ENCODE results near the gene ERICH6B. TPM values are rescaled to one million over a fixed set of nuclear protein-coding genes. Genes with fewer than 3 reads are reported as not detected.

Gene ERICH6B
- polyA plus RNA-seq, 1 of the 3 experiments (the other 2 are of a cell fraction): not detected

DNA sequence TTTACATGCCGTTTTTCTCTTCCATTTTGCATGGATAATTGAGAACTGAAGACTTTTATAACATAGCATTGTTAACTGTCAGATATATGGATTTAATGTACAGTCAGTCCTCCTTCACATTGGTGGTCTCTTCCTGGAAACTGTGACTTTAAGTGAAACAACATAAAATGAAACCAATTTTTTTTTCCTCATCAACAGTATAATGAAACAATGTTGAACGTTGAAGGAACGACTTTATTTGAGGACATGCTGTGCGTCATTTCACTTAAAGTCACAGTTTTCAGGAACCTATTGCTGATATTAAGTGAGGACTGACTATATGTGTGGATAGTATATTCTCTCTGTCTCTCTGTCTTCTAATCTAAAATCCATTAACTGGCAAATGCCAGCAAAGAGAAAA is 96.0 kb downstream of the ERICH6B start:
- no peak overlapping the region for H3K4me3 ChIP-seq (ENCODE audit: low read depth in 2 of 2, low read length in 1 of 2)
- TF ChIP-seq, protein P1, sequence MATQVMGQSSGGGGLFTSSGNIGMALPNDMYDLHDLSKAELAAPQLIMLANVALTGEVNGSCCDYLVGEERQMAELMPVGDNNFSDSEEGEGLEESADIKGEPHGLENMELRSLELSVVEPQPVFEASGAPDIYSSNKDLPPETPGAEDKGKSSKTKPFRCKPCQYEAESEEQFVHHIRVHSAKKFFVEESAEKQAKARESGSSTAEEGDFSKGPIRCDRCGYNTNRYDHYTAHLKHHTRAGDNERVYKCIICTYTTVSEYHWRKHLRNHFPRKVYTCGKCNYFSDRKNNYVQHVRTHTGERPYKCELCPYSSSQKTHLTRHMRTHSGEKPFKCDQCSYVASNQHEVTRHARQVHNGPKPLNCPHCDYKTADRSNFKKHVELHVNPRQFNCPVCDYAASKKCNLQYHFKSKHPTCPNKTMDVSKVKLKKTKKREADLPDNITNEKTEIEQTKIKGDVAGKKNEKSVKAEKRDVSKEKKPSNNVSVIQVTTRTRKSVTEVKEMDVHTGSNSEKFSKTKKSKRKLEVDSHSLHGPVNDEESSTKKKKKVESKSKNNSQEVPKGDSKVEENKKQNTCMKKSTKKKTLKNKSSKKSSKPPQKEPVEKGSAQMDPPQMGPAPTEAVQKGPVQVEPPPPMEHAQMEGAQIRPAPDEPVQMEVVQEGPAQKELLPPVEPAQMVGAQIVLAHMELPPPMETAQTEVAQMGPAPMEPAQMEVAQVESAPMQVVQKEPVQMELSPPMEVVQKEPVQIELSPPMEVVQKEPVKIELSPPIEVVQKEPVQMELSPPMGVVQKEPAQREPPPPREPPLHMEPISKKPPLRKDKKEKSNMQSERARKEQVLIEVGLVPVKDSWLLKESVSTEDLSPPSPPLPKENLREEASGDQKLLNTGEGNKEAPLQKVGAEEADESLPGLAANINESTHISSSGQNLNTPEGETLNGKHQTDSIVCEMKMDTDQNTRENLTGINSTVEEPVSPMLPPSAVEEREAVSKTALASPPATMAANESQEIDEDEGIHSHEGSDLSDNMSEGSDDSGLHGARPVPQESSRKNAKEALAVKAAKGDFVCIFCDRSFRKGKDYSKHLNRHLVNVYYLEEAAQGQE (IDR thresholded peaks at IDR 0.05; ENCODE audit: low read depth, low read length): no peak
- TF ChIP-seq RXRA (IDR thresholded peaks at IDR 0.05; ENCODE audit: borderline replicate concordance, low read depth) (no peak), FOSL2 (IDR thresholded peaks at IDR 0.05; ENCODE audit: borderline replicate concordance, low read depth) (no peak), PBX3 (IDR thresholded peaks at IDR 0.05) (no peak), MXI1 (IDR thresholded peaks at IDR 0.05; ENCODE audit: low read depth, low read length) (no peak), NFIC (IDR thresholded peaks at IDR 0.05; ENCODE audit: borderline replicate concordance) (no peak), ZBTB33 (IDR thresholded peaks at IDR 0.05; ENCODE audit: borderline replicate concordance, low read depth) (no peak), CHD2 (IDR thresholded peaks at IDR 0.05; ENCODE audit: low read length, partially characterized antibody) (no peak), GATA2 (CRISPR knock-in tag; IDR thresholded peaks at IDR 0.05) (no peak), TAF1 (IDR thresholded peaks at IDR 0.05; ENCODE audit: borderline replicate concordance, low read depth, low read length) (no peak), POLR2AphosphoS5 (IDR thresholded peaks at IDR 0.05; ENCODE audit: low read depth, low read length) (no peak), NRF1 (IDR thresholded peaks at IDR 0.05; ENCODE audit: low read depth, low read length) (no peak), MEF2A (IDR thresholded peaks at IDR 0.05; ENCODE audit: borderline replicate concordance, low read depth) (no peak), ELF1 (IDR thresholded peaks at IDR 0.05) (no peak), GABPA (IDR thresholded peaks at IDR 0.05; ENCODE audit: low read depth) (no peak), RAD21 (IDR thresholded peaks at IDR 0.05; ENCODE audit: low read length) (no peak)
- TF ChIP-seq, protein P2, sequence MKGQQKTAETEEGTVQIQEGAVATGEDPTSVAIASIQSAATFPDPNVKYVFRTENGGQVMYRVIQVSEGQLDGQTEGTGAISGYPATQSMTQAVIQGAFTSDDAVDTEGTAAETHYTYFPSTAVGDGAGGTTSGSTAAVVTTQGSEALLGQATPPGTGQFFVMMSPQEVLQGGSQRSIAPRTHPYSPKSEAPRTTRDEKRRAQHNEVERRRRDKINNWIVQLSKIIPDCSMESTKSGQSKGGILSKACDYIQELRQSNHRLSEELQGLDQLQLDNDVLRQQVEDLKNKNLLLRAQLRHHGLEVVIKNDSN (IDR thresholded peaks at IDR 0.05; ENCODE audit: borderline replicate concordance, low read depth): no peak
- TF ChIP-seq, protein P3, sequence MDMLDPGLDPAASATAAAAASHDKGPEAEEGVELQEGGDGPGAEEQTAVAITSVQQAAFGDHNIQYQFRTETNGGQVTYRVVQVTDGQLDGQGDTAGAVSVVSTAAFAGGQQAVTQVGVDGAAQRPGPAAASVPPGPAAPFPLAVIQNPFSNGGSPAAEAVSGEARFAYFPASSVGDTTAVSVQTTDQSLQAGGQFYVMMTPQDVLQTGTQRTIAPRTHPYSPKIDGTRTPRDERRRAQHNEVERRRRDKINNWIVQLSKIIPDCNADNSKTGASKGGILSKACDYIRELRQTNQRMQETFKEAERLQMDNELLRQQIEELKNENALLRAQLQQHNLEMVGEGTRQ (IDR thresholded peaks at IDR 0.05; ENCODE audit: borderline replicate concordance, low read depth, low read length): no peak
- no peak overlapping the region for H3K27ac ChIP-seq (ENCODE audit: low read depth in 2 of 2, low read length in 1 of 2)
- H3K9me2 ChIP-seq: no peaks in the 10 kb centered on the region
- DNase-seq: no peak
- H4K20me1 ChIP-seq (ENCODE audit: insufficient read depth): 0 out of 2 replicates have a peak, but pooled peaks cover 5% of the 10 kb centered on the region
- CTCF ChIA-PET: no interaction called here
- H2AFZ ChIP-seq (ENCODE audit: low read depth): no peak overlapping the region
- H3K4me1 ChIP-seq (ENCODE audit: control insufficient read depth in 1 of 2, insufficient read depth in 2 of 2, low read depth in 1 of 2, low read length in 1 of 2): peaks cover 0 to 3% of the 10 kb centered on the region in 2 experiments; a peak in 2 of 4 replicates
- peaks cover 5% of the 10 kb centered on the region for H3F3A ChIP-seq (replicated peaks; ENCODE audit: insufficient read depth)
- WGBS (ENCODE audit: low lambda C conversion rate): 90% methylated on average over 4 of the region's 4 CpGs
- no peaks in the 10 kb centered on the region for H3K79me2 ChIP-seq (ENCODE audit: insufficient read depth)
- H3K4me2 ChIP-seq: no peak overlapping the region
- POLR2A ChIA-PET: no interaction called here
- peaks cover 77% of the 10 kb centered on the region in 2 experiments for H3K36me3 ChIP-seq (replicated peaks in 1 of 2; ENCODE audit: control insufficient read depth in 1 of 2, insufficient read depth in 2 of 2, low read length in 1 of 2)
- no peak overlapping the region for H3K9ac ChIP-seq
- no peaks in the 10 kb centered on the region for H3K9me3 ChIP-seq
- H3K27me3 ChIP-seq (ENCODE audit: insufficient read depth): no peaks in the 10 kb centered on the region

All from SK-N-SH (cell line).